ENCODE data around the gene KCNJ5. TPM values are rescaled to one million over a fixed set of nuclear protein-coding genes. Genes with fewer than 3 reads are reported as not detected.
A peak's percentile ranks its signal among the peaks of the same experiment; 100 is the strongest.

Gene KCNJ5
- total RNA-seq, 1 donor from 2014 or later, result 1.6 TPM

DNA sequence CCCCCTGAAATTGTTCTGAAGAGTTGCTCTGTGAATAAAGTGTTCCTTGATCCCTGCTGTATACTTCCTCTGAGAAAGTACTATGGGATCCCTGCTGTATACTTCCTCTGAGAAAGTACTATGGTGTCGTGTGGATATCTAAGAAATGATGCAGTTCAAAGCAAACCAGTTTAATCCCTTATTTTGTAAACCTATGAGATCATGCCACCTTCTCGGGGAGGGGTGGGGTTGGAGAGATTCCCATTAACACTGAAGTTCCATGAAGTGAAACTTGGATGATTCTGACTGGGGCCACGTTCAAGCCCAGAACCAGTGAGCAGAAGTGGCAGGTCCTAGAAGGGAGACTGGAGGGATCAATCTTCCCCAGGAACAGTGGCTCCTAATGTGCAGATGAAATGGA is 64.5 kb downstream of the KCNJ5 start:
- Mint-ChIP-seq H3K4me1 (ENCODE audit: unreplicated experiment) (peaks cover 7% of the 10 kb centered on the region), H3K36me3 (no peaks in the 10 kb centered on the region), H3K27me3 (peaks cover 4% of the 10 kb centered on the region), H3K4me3 (no peak overlapping the region), H3K9me3 (no peaks in the 10 kb centered on the region), H3K27ac (no peak overlapping the region)
- DNase-seq (ENCODE audit: extremely low spot score, unreplicated experiment), result no peak
- TF ChIP-seq, protein P1, sequence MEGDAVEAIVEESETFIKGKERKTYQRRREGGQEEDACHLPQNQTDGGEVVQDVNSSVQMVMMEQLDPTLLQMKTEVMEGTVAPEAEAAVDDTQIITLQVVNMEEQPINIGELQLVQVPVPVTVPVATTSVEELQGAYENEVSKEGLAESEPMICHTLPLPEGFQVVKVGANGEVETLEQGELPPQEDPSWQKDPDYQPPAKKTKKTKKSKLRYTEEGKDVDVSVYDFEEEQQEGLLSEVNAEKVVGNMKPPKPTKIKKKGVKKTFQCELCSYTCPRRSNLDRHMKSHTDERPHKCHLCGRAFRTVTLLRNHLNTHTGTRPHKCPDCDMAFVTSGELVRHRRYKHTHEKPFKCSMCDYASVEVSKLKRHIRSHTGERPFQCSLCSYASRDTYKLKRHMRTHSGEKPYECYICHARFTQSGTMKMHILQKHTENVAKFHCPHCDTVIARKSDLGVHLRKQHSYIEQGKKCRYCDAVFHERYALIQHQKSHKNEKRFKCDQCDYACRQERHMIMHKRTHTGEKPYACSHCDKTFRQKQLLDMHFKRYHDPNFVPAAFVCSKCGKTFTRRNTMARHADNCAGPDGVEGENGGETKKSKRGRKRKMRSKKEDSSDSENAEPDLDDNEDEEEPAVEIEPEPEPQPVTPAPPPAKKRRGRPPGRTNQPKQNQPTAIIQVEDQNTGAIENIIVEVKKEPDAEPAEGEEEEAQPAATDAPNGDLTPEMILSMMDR (conservative IDR thresholded peaks at IDR 0.05), result no peak

DNA sequence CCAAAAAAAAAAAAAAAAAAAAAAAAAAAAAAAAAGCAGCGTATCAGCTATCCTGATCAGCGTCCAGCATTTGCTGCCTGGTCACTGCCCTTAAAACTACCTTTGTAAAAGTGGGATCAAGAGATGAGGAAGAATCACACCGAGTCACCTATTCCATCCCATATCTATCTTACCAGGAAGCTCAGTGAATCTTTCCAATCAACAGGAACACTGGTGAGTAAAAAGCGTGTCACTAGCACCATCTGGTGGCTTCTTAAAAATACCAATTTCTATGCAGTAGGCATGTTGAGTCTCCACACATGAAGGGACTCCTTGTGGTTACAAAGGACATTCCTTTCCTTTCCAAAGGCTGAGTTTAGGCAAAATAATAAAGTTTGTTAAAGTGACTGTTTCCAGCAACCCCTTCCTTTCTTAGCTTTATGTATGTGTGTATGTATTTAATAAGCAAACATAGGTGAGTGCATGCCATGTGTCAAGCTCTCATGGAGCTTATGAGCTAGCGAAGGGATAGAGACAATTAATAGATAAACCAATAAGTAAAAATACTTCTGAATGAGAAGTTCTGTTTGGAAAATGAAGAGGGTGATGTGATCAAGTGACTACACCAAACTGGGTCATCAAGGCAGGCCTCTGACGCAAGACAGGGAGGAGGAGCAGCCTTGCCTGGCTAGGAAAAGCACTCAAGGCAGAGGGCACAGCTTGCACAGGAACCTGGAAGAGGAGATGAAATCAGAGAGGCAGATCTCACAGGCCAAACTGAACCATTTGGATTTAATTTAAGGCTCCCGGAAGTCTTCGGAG is 65.4 kb downstream of the KCNJ5 start:
- no peak for DNase-seq (ENCODE audit: extremely low spot score, unreplicated experiment)
- H3K4me1 Mint-ChIP-seq (ENCODE audit: unreplicated experiment), result peaks cover 7% of the 10 kb centered on the region
- peaks cover 4% of the 10 kb centered on the region for H3K27me3 Mint-ChIP-seq
- H3K4me3 Mint-ChIP-seq, result no peak overlapping the region
- H3K9me3 Mint-ChIP-seq, result no peaks in the 10 kb centered on the region
- H3K27ac Mint-ChIP-seq, result peak overlapping the region; percentile 44
- no peaks in the 10 kb centered on the region for H3K36me3 Mint-ChIP-seq
- TF ChIP-seq, protein P1 (conservative IDR thresholded peaks at IDR 0.05), result peak; percentile 91

DNA sequence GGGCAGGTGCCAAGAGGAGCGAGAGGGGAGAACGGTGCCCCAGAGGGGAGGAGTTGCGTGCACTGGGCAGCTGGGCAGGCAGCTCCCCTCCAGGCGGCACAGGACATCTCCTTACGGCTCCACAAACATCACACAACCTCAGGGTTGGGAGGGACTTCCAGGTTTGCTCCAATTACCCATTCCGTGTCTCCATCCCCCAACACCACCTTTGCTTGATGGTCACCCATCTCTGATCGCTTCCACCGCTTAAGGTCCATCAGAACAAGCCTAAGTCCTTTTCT is 66.0 kb downstream of the KCNJ5 start:
- peaks cover 7% of the 10 kb centered on the region for H3K4me1 Mint-ChIP-seq (ENCODE audit: unreplicated experiment)
- H3K4me3 Mint-ChIP-seq, result no peak overlapping the region
- TF ChIP-seq, protein P1 (conservative IDR thresholded peaks at IDR 0.05), result no peak
- peaks cover 4% of the 10 kb centered on the region for H3K27me3 Mint-ChIP-seq
- no peaks in the 10 kb centered on the region for H3K36me3 Mint-ChIP-seq
- no peak for DNase-seq (ENCODE audit: extremely low spot score, unreplicated experiment)
- H3K27ac Mint-ChIP-seq, result no peak overlapping the region
- H3K9me3 Mint-ChIP-seq, result no peaks in the 10 kb centered on the region

DNA sequence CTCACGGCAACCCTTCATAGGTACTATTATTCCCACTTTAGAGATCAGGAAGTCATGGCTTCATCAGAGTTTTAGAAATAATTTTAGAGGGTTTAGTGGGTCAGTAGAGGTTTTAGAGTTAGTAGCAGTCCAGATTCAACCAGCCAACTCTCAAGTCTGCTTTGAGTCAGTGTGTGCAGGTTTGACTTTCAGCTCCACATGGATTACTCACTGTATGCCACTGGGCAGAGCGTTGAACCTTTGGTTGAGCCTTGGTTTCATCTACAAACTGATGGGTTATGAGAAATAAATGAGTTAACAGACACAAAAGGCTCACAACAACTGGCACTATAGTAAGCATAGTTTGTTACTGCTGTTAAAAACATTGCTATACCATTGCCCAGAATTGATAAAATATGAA is 70.5 kb downstream of the KCNJ5 start:
- H3K4me3 Mint-ChIP-seq, result no peak overlapping the region
- DNase-seq (ENCODE audit: extremely low spot score, unreplicated experiment), result no peak
- H3K4me1 Mint-ChIP-seq (ENCODE audit: unreplicated experiment), result peaks cover 17% of the 10 kb centered on the region
- H3K9me3 Mint-ChIP-seq, result no peaks in the 10 kb centered on the region
- peaks cover 10% of the 10 kb centered on the region for H3K36me3 Mint-ChIP-seq
- H3K27me3 Mint-ChIP-seq, result no peaks in the 10 kb centered on the region
- H3K27ac Mint-ChIP-seq, result no peak overlapping the region
- TF ChIP-seq, protein P1 (conservative IDR thresholded peaks at IDR 0.05), result no peak

DNA sequence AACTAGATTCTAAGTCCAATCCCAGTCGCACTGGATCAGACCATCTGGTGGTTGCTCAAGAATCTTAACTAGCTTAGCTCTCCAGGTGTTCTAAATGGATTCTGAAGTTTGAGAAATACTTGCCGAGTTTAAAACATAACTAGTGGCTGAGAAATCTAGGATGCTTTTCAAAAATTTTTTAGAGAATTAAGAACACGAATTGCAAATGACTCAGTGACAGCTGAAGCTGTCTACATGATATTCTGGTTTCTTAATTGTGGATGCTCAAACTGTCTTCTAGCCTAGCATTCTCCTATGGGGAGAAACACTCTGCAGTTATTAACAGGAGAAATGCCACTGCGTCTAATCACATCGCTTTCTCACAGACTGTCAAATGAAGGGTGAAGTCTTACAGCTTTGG is 71.7 kb downstream of the KCNJ5 start:
- Mint-ChIP-seq H3K36me3 (peaks cover 10% of the 10 kb centered on the region), H3K4me1 (ENCODE audit: unreplicated experiment) (peaks cover 16% of the 10 kb centered on the region), H3K4me3 (no peak overlapping the region), H3K9me3 (no peaks in the 10 kb centered on the region), H3K27me3 (no peaks in the 10 kb centered on the region), H3K27ac (no peak overlapping the region)
- TF ChIP-seq, protein P1 (conservative IDR thresholded peaks at IDR 0.05), result no peak
- no peak for DNase-seq (ENCODE audit: extremely low spot score, unreplicated experiment)

All from type B pancreatic cell (in vitro differentiated cells).